IPS-11a (cell line): Measurements from ENCODE around the gene GPR12.

Source experiments
- H3K4me3 ChIP-seq: one replicate; pipeline ENCODE4 v1.5.1; 2013; ENCODE audit warnings: low read depth, low read length, control low read depth

The GPR12 gene

GRCh38 chr13:26759907-26760831 is at the start of gene GPR12:
GPR12 (minus strand) TSS chr13:26760786; CDS start chr13:26759827, 959 bp downstream.
- peak within 1 kb of the TSS; percentile 30 for H3K4me3 ChIP-seq

GRCh38 chr13:26810095-26810494 is 49.5 kb upstream of the GPR12 start:
- no peak overlapping the region for H3K4me3 ChIP-seq

GRCh38 chr13:26806891-26807290 is 46.3 kb upstream of the GPR12 start:
- H3K4me3 ChIP-seq: no peak overlapping the region

- H3K4me3 ChIP-seq: no peak overlapping the region
Measured at GRCh38 chr13:26787961-26788360, 27.4 kb upstream of the GPR12 start.

- no peak overlapping the region for H3K4me3 ChIP-seq
Measured at GRCh38 chr13:26786651-26787295, 26.2 kb upstream of the GPR12 start.

- peak overlapping the region; percentile 25 for H3K4me3 ChIP-seq
Measured at GRCh38 chr13:26785838-26786630, 25.4 kb upstream of the GPR12 start.

- H3K4me3 ChIP-seq: peak overlapping the region; percentile 25
Measured at GRCh38 chr13:26784704-26785639, 24.4 kb upstream of the GPR12 start.

GRCh38 chr13:26780411-26780810 is 19.8 kb upstream of the GPR12 start:
- H3K4me3 ChIP-seq: no peak overlapping the region

GRCh38 chr13:26779321-26779720 is 18.7 kb upstream of the GPR12 start:
- H3K4me3 ChIP-seq: no peak overlapping the region

GRCh38 chr13:26772531-26772930 is 11.9 kb upstream of the GPR12 start:
- no peak overlapping the region for H3K4me3 ChIP-seq

GRCh38 chr13:26771796-26772195 is 11.2 kb upstream of the GPR12 start:
- H3K4me3 ChIP-seq: no peak overlapping the region

GRCh38 chr13:26762745-26763345 is 2.3 kb upstream of the GPR12 start:
- no peak overlapping the region for H3K4me3 ChIP-seq

- peak overlapping the region; percentile 25 for H3K4me3 ChIP-seq
Measured at GRCh38 chr13:26760832-26761582, 421 bp upstream of the GPR12 start.

GRCh38 chr13:26759249-26759906 is 1.2 kb downstream of the GPR12 start:
- no peak overlapping the region for H3K4me3 ChIP-seq

- no peak overlapping the region for H3K4me3 ChIP-seq
Measured at GRCh38 chr13:26758496-26759157, 2.0 kb downstream of the GPR12 start.

- H3K4me3 ChIP-seq: no peak overlapping the region
Measured at GRCh38 chr13:26756961-26757360, 3.6 kb downstream of the GPR12 start.

- no peak overlapping the region for H3K4me3 ChIP-seq
Measured at GRCh38 chr13:26752671-26753070, 7.9 kb downstream of the GPR12 start.

GRCh38 chr13:26749905-26750304 is 10.7 kb downstream of the GPR12 start:
- no peak overlapping the region for H3K4me3 ChIP-seq
